Endothelial cell of umbilical vein (primary cell): Measurements from ENCODE around the gene OR2T8.

Source experiments
- EZH2 ChIP-seq: IDR thresholded peaks from 2 replicates; pipeline ENCODE4 v1.6.1; 2012; ENCODE audit warnings: borderline replicate concordance, low read depth, mild to moderate bottlenecking, moderate library complexity, low read length, inconsistent platforms; ENCODE audit not compliant: severe bottlenecking
- POLR2A ChIP-seq: IDR thresholded peaks from 2 replicates; pipeline ENCODE4 v1.6.1; 2012; ENCODE audit warnings: low read depth, mild to moderate bottlenecking, control low read depth, low read length
- POLR2AphosphoS5 ChIP-seq: IDR thresholded peaks from 2 replicates; pipeline ENCODE4 v1.6.1; 2012; ENCODE audit warnings: low read depth, mild to moderate bottlenecking, control low read depth, low read length, moderate library complexity; ENCODE audit not compliant: insufficient read depth
- TF ChIP-seq, protein P1 (sequence below), 2 donors: IDR thresholded peaks; 1 replicate in 1 of 2; 2 replicates in 1 of 2; pipeline ENCODE4 v1.5.1; 2011; ENCODE audit warnings: low read length in 2 of 2, mild to moderate bottlenecking in 2 of 2, moderate library complexity in 2 of 2, control low read depth in 1 of 2, inconsistent platforms in 1 of 2, low read depth in 1 of 2; ENCODE audit not compliant: insufficient read depth in 1 of 2; ENCODE audit errors: extremely low read depth in 1 of 2
- TF ChIP-seq, protein P2 (sequence below): IDR thresholded peaks from 2 replicates; pipeline ENCODE4 v1.6.1; 2011; ENCODE audit not compliant: insufficient read depth, insufficient read length

DNA sequence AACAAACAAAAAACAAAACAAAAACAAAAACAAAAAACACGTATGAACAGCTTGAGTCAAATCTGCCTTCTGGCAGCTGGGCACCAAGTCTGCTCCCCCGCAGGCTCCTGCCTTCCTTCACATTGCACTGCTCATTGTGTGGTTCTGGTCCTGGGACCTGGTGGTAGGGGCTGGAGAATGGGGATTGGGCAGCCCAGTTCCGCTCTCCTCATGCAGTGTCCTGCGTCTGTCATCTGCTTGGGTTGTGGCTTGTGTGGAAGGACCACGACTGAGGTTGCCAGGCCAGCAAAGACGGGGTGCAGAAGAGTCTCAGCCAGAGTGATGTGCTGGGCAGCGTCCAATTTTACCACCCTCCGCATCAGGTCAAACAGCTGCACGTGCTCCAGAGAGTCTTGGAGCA, 15.7 kb downstream of the OR2T8 start:
- TF ChIP-seq, protein P1, sequence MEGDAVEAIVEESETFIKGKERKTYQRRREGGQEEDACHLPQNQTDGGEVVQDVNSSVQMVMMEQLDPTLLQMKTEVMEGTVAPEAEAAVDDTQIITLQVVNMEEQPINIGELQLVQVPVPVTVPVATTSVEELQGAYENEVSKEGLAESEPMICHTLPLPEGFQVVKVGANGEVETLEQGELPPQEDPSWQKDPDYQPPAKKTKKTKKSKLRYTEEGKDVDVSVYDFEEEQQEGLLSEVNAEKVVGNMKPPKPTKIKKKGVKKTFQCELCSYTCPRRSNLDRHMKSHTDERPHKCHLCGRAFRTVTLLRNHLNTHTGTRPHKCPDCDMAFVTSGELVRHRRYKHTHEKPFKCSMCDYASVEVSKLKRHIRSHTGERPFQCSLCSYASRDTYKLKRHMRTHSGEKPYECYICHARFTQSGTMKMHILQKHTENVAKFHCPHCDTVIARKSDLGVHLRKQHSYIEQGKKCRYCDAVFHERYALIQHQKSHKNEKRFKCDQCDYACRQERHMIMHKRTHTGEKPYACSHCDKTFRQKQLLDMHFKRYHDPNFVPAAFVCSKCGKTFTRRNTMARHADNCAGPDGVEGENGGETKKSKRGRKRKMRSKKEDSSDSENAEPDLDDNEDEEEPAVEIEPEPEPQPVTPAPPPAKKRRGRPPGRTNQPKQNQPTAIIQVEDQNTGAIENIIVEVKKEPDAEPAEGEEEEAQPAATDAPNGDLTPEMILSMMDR (IDR thresholded peaks at IDR 0.05; ENCODE audit: extremely low read depth in 1 of 2, insufficient read depth in 1 of 2, low read depth in 1 of 2, low read length in 2 of 2), result no peak
- TF ChIP-seq POLR2A (no peak), POLR2AphosphoS5 (no peak), EZH2 (no peak)
- TF ChIP-seq, protein P2, sequence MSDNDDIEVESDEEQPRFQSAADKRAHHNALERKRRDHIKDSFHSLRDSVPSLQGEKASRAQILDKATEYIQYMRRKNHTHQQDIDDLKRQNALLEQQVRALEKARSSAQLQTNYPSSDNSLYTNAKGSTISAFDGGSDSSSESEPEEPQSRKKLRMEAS, result no peak
